Esophagus mucosa (tissue), 1 donor: ENCODE results near the gene PTGES. TPM values are rescaled to one million over a fixed set of nuclear protein-coding genes. Genes with fewer than 3 reads are reported as not detected.
"Not testable (repeated sequence)": the region's sequence is repeated elsewhere in the genome, so short reads cannot be mapped to it uniquely, and the experiment has no call there.

ENCODE experiments used
- ATAC-seq: fragments of 200-7000 bp; cut with Tn5 transposase; one replicate; pipeline ENCODE4 v1.9.1; 2020
- total RNA-seq: library from RNA; stranded (reverse); gene quantifications from one replicate; pipeline ENCODE4 v1.2.4, GENCODE V29; 2023
- donor health status: DM: yes; HTN: yes; CAD: no.

PTGES gene
- 9.1 TPM for total RNA-seq

- ATAC-seq = peak; percentile 81
These were observed at the start of gene PTGES for GRCh38 chr9:129752900-129753729. Gene PTGES, minus strand, starts transcription at chr9:129753042. Its CDS starts 30 bp downstream, at chr9:129753012.

- ATAC-seq = no peak
These were observed 48.7 kb upstream of the PTGES start for GRCh38 chr9:129801504-129801903.

GRCh38 chr9:129798973-129799372, 46.1 kb upstream of the PTGES start:
- ATAC-seq = no peak

- not testable (repeated sequence) for ATAC-seq
These were observed 43.2 kb upstream of the PTGES start for GRCh38 chr9:129796029-129796428.

- ATAC-seq = no peak
These were observed 41.7 kb upstream of the PTGES start for GRCh38 chr9:129794549-129794948.

- ATAC-seq = no peak
These were observed 33.6 kb upstream of the PTGES start for GRCh38 chr9:129786481-129786880.

- ATAC-seq = no peak
These were observed 33.0 kb upstream of the PTGES start for GRCh38 chr9:129785866-129786265.

GRCh38 chr9:129784970-129785369, 32.1 kb upstream of the PTGES start:
- not testable (repeated sequence) for ATAC-seq

GRCh38 chr9:129783516-129784361, 30.9 kb upstream of the PTGES start:
- ATAC-seq = peak; percentile 90

- no peak for ATAC-seq
These were observed 29.1 kb upstream of the PTGES start for GRCh38 chr9:129781981-129782380.

GRCh38 chr9:129781131-129781530, 28.3 kb upstream of the PTGES start:
- no peak for ATAC-seq

GRCh38 chr9:129779560-129780190, 26.8 kb upstream of the PTGES start:
- ATAC-seq = no peak

GRCh38 chr9:129778469-129778868, 25.6 kb upstream of the PTGES start:
- no peak for ATAC-seq

GRCh38 chr9:129777769-129778130, 24.9 kb upstream of the PTGES start:
- ATAC-seq = no peak

GRCh38 chr9:129776938-129777768, 24.3 kb upstream of the PTGES start:
- peak; percentile 87 for ATAC-seq

GRCh38 chr9:129776566-129776937, 23.7 kb upstream of the PTGES start:
- no peak for ATAC-seq

GRCh38 chr9:129776096-129776495, 23.3 kb upstream of the PTGES start:
- not testable (repeated sequence) for ATAC-seq

GRCh38 chr9:129775448-129775798, 22.6 kb upstream of the PTGES start:
- no peak for ATAC-seq

GRCh38 chr9:129774791-129775447, 22.1 kb upstream of the PTGES start:
- no peak for ATAC-seq

GRCh38 chr9:129773262-129774048, 20.6 kb upstream of the PTGES start:
- peak; percentile 83 for ATAC-seq

- no peak for ATAC-seq
These were observed 17.9 kb upstream of the PTGES start for GRCh38 chr9:129770741-129771140.
